ENCODE measurements around the gene DHX29. TPM values are rescaled to one million over a fixed set of nuclear protein-coding genes. Genes with fewer than 3 reads are reported as not detected.

The DHX29 gene
- total RNA-seq, 4 donors from 2014 or later, result 23.0 to 29.2 (median 25.7) TPM

GRCh38 chr5:55343609-55344008, 36.1 kb upstream of the DHX29 start:
- no peak for DNase-seq (ENCODE audit: low spot score)
- no peak for ATAC-seq (ENCODE audit: low FRiP score)
- no peak for TF ChIP-seq CTCF (IDR thresholded peaks at IDR 0.05)

- ATAC-seq (ENCODE audit: low FRiP score), result no peak
Measured at GRCh38 chr5:55343107-55343506, 35.6 kb upstream of the DHX29 start.

GRCh38 chr5:55338810-55339243, 31.3 kb upstream of the DHX29 start:
- TF ChIP-seq CTCF (IDR thresholded peaks at IDR 0.05), result no peak
- DNase-seq (ENCODE audit: low spot score), result no peak
- ATAC-seq (ENCODE audit: low FRiP score), result no peak

More at GRCh38 chr5:55343107-55343506, 35.6 kb upstream of the DHX29 start:
- TF ChIP-seq CTCF (IDR thresholded peaks at IDR 0.05), result no peak
- no peak for DNase-seq (ENCODE audit: low spot score)

- no peak for ATAC-seq (ENCODE audit: low FRiP score)
- TF ChIP-seq CTCF (IDR thresholded peaks at IDR 0.05), result no peak
Measured at GRCh38 chr5:55338092-55338613, 30.7 kb upstream of the DHX29 start.

GRCh38 chr5:55333811-55334210, 26.3 kb upstream of the DHX29 start:
- TF ChIP-seq CTCF (IDR thresholded peaks at IDR 0.05), result no peak
- no peak for ATAC-seq (ENCODE audit: low FRiP score)
- no peak for DNase-seq (ENCODE audit: low spot score)

More at GRCh38 chr5:55338092-55338613, 30.7 kb upstream of the DHX29 start:
- DNase-seq (ENCODE audit: low spot score), result no peak

GRCh38 chr5:55333017-55333416, 25.5 kb upstream of the DHX29 start:
- no peak for TF ChIP-seq CTCF (IDR thresholded peaks at IDR 0.05)
- ATAC-seq (ENCODE audit: low FRiP score), result no peak
- DNase-seq (ENCODE audit: low spot score), result no peak

GRCh38 chr5:55331321-55331720, 23.8 kb upstream of the DHX29 start:
- TF ChIP-seq CTCF (IDR thresholded peaks at IDR 0.05), result no peak
- ATAC-seq (ENCODE audit: low FRiP score), result no peak

More at GRCh38 chr5:55331321-55331720, 23.8 kb upstream of the DHX29 start:
- DNase-seq (ENCODE audit: low spot score), result no peak
